Testis (tissue), 3 donors: Measurements from ENCODE around the gene CPE. TPM values are rescaled to one million over a fixed set of nuclear protein-coding genes. Genes with fewer than 3 reads are reported as not detected.

ENCODE experiments used
- DNase-seq: peaks from one replicate; pipeline ENCODE4 v3.0.0-alpha.2; 2019
- H3K27ac ChIP-seq, 2 donors: fragments of 200-600 bp; sonication (generic); one replicate each; pipeline ENCODE4 v1.5.1; 2019
- H3K27me3 ChIP-seq: fragments of 200-600 bp; sonication (generic); one replicate; pipeline ENCODE4 v1.5.1; 2019
- H3K36me3 ChIP-seq: fragments of 200-600 bp; sonication (generic); one replicate; pipeline ENCODE4 v1.5.1; 2017; ENCODE audit warnings: low read depth; ENCODE audit errors: missing control alignments
- H3K4me1 ChIP-seq: fragments of 200-600 bp; sonication (generic); one replicate; pipeline ENCODE4 v1.5.1; 2019
- H3K4me3 ChIP-seq, 2 donors: fragments of 200-600 bp; sonication (generic); one replicate each; pipeline ENCODE4 v1.5.1; 2017 to 2019
- H3K9me3 ChIP-seq: fragments of 200-600 bp; sonication (generic); one replicate; pipeline ENCODE4 v1.5.1; 2017
- POLR2A ChIP-seq: fragments of 450-650 bp; IDR thresholded peaks from one replicate; pipeline ENCODE4 v1.6.1; 2017; ENCODE audit warnings: antibody characterized with exemption, mild to moderate bottlenecking, moderate library complexity
- WGBS, 2 donors: methylation state at CpG; one replicate each; pipeline ENCODE4 v1.1.5; 2018; 5-methylcytosine and 5-hydroxymethylcytosine counted together
- intact Hi-C: fragments of 100-400 bp; cut with DNase I; formaldehyde crosslinking; loops from one replicate; pipeline ENCODE4 v1.15.1; 2023; ENCODE audit warnings: low total_unique reads
- polyA plus RNA-seq: library from polyadenylated mRNA; stranded (reverse); fragments of 350-450 nt; fragmentation: Illumina TruSeq; extraction: RNeasy Lipid Tissue Mini Kit (QIAGEN cat#74804); gene quantifications from one replicate; pipeline ENCODE4 v1.2.3, GENCODE V29; 2014; ENCODE audit warnings: low read depth, low replicate concordance; ENCODE audit not compliant: insufficient read depth
- total RNA-seq, 2 donors: library from RNA; depleted of rRNA; stranded (reverse); fragments of >200 nt; gene quantifications; one replicate each; pipeline ENCODE4 v1.2.3, GENCODE V29; 2016
- TF ChIP-seq, protein P1 (sequence below), 3 experiments: fragments of 450-650 bp in 2 of 3; fragments of 200-600 bp in 1 of 3; sonication (generic) in 1 of 3; IDR thresholded peaks; one replicate each; pipeline ENCODE4 v1.5.1; 2016 to 2019; ENCODE audit warnings: antibody characterized with exemption in 3 of 3, mild to moderate bottlenecking in 2 of 3, moderate library complexity in 1 of 3

Gene CPE
- total and polyA plus RNA-seq, 3 donors from 2014 or later = 290 to 589 (median 324) TPM

DNA sequence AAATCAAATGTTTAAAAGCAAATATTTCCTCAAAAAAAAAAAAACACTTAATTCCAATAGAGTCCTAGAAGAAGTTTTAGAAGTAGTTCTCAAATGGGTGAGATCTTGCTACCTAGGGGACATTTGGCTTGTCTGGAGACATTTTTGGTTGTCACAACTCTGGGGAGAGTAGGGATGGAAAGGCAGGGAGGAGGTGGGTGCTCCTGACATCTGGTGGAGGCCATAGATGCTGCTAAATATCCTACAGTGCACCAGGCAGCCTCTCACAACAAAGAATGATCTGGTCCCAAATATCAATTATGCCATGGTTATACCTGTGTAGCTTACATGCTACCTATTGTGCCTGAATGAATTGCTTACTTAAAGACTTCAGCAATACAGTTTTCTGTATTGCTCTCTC, 46.8 kb downstream of the CPE start:
- Histone ChIP-seq H3K4me1 (peaks cover 4% of the 10 kb centered on the region), H3K9me3 (no peaks in the 10 kb centered on the region), H3K27ac (no peak overlapping the region), H3K36me3 (no peaks in the 10 kb centered on the region), H3K27me3 (no peaks in the 10 kb centered on the region), H3K4me3 (no peak overlapping the region)
- TF ChIP-seq, protein P1, sequence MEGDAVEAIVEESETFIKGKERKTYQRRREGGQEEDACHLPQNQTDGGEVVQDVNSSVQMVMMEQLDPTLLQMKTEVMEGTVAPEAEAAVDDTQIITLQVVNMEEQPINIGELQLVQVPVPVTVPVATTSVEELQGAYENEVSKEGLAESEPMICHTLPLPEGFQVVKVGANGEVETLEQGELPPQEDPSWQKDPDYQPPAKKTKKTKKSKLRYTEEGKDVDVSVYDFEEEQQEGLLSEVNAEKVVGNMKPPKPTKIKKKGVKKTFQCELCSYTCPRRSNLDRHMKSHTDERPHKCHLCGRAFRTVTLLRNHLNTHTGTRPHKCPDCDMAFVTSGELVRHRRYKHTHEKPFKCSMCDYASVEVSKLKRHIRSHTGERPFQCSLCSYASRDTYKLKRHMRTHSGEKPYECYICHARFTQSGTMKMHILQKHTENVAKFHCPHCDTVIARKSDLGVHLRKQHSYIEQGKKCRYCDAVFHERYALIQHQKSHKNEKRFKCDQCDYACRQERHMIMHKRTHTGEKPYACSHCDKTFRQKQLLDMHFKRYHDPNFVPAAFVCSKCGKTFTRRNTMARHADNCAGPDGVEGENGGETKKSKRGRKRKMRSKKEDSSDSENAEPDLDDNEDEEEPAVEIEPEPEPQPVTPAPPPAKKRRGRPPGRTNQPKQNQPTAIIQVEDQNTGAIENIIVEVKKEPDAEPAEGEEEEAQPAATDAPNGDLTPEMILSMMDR (IDR thresholded peaks at IDR 0.05) = no peak
- no peak for TF ChIP-seq POLR2A
- DNase-seq = no peak
- intact Hi-C loops = no loop called here

DNA sequence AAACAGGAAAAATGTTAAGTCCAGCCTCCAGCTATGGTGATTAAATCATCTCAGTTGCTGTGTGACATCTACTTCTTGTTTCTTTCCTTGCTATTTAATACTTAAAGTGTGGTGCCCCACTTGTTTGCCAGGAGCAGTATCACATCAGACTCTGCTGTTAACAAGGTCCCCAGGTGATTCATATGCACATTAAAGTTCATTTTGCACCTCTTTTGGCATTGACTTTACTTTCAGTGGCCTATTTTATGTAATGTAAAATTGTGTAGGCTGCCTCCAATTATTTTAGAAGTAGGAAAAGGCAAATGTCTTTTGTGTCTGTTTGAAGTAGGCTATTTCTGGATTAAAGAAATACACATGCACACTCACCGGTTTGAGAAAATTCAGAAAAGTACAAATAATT, 47.5 kb downstream of the CPE start:
- Histone ChIP-seq H3K27ac (no peak overlapping the region), H3K9me3 (no peaks in the 10 kb centered on the region), H3K27me3 (no peaks in the 10 kb centered on the region), H3K36me3 (no peaks in the 10 kb centered on the region), H3K4me1 (peaks cover under 1% of the 10 kb centered on the region), H3K4me3 (no peak overlapping the region)
- DNase-seq = no peak
- WGBS, 2 donors = 60 to 65% methylated on average over 1 of the region's 1 CpG
- no peak for TF ChIP-seq POLR2A
- TF ChIP-seq, protein P1 (IDR thresholded peaks at IDR 0.05) = no peak
- intact Hi-C loops = no loop called here

DNA sequence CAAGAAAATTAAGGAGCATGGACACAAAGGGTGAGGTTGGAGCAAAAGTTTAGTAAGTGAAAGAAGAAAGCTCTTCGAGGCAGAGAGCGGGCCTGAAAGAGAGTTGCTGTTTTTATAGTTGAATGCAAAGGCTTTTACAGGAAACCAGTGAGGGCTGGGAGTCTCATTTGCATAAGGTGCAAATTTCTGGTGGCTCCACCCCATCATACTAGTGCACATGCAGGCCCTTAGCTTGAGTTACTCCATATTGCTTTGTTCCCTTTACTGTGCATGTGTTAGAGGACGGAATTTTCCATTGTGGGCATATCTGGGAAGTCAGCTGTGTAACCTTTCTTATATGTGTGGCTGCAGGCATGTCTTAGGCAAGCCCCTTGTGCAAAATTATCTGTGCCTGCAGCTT, 48.0 kb downstream of the CPE start:
- Histone ChIP-seq H3K27me3 (no peaks in the 10 kb centered on the region), H3K4me3 (no peak overlapping the region), H3K9me3 (no peaks in the 10 kb centered on the region), H3K4me1 (no peaks in the 10 kb centered on the region), H3K27ac (no peak overlapping the region), H3K36me3 (no peaks in the 10 kb centered on the region)
- DNase-seq = no peak
- WGBS, 2 donors = 57 to 89% methylated on average over 3 of the region's 3 CpGs
- TF ChIP-seq POLR2A = no peak
- TF ChIP-seq, protein P1 (IDR thresholded peaks at IDR 0.05) = no peak
- intact Hi-C loops = no loop called here

DNA sequence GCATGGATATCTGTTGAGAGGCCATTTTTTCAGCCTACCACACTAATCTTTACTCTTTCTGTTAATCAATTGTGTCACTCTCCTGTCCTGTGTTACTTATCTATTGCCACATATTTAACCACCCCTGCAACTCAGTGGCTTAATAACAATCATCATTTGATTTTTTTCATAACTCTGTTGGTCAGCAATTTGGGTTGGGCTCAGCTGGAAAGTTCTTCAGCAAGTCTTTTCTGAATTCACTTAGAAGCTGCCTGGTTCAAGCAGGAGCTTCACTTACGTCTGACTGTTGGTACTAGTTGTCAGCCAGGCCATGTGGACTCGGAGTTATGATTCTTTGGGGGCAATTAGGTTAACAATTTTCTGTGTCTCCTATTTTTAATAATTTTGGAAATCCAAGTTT, 50.1 kb downstream of the CPE start:
- H3K4me3 ChIP-seq = no peak overlapping the region
- intact Hi-C loops = no loop called here
- H3K27me3 ChIP-seq = no peaks in the 10 kb centered on the region
- WGBS, 2 donors = 76 to 92% methylated on average over 2 of the region's 2 CpGs
- H3K4me1 ChIP-seq = no peaks in the 10 kb centered on the region
- DNase-seq = no peak
- H3K27ac ChIP-seq = no peak overlapping the region
- H3K36me3 ChIP-seq = no peaks in the 10 kb centered on the region
- TF ChIP-seq POLR2A = no peak
- TF ChIP-seq, protein P1 (IDR thresholded peaks at IDR 0.05) = no peak
- H3K9me3 ChIP-seq = no peaks in the 10 kb centered on the region

DNA sequence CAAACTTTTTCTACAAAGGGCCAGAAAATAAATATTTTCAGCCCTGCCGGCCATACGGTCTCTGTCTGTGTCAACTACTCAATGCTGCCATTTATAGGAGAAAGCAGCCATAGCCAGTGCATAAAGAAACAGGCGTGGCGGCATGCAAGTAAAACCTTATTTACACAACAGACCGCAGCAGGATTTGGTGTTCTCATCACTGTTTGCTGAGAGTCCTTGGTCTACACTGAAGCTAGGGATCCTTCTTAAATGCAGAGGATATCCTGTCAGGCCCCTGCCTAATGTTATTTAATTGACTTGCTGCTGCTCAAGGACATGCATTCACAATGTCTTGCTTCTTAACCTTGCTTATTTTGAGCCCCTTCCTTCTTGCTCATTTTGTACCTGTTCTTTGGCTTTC, 54.7 kb downstream of the CPE start:
- no peak for DNase-seq
- Histone ChIP-seq H3K9me3 (no peaks in the 10 kb centered on the region), H3K27me3 (no peaks in the 10 kb centered on the region), H3K36me3 (no peaks in the 10 kb centered on the region), H3K4me1 (no peaks in the 10 kb centered on the region), H3K4me3 (no peak overlapping the region), H3K27ac (no peak overlapping the region)
- TF ChIP-seq, protein P1 (IDR thresholded peaks at IDR 0.05) = no peak
- TF ChIP-seq POLR2A = no peak
- intact Hi-C loops = no loop called here
- WGBS, 2 donors = 89 to 95% methylated on average over 5 of the region's 5 CpGs
